Endothelial cell (in vitro differentiated cells): ENCODE results near the gene BAIAP2. TPM values are rescaled to one million over a fixed set of nuclear protein-coding genes. Genes with fewer than 3 reads are reported as not detected.
A peak's percentile ranks its signal among the peaks of the same experiment; 100 is the strongest.

ENCODE experiments used
- DNase-seq: peaks from one replicate; pipeline ENCODE4 v3.0.0; 2021; ENCODE audit warnings: low spot score
- H3K27ac Mint-ChIP-seq: one replicate; pipeline ENCODE4 v1.8.0; 2021; ENCODE audit warnings: mixed read lengths, inconsistent platforms; ENCODE audit not compliant: unreplicated experiment
- H3K27me3 Mint-ChIP-seq: one replicate; pipeline ENCODE4 v1.8.0; 2021; ENCODE audit warnings: mild to moderate bottlenecking, moderate library complexity, mixed read lengths, inconsistent platforms; ENCODE audit not compliant: unreplicated experiment
- H3K36me3 Mint-ChIP-seq: one replicate; pipeline ENCODE4 v1.8.0; 2021; ENCODE audit warnings: mild to moderate bottlenecking, low read depth, mixed read lengths, inconsistent platforms; ENCODE audit not compliant: unreplicated experiment
- H3K4me1 Mint-ChIP-seq: one replicate; pipeline ENCODE4 v1.8.0; 2021; ENCODE audit warnings: mild to moderate bottlenecking, mixed read lengths, inconsistent platforms; ENCODE audit not compliant: unreplicated experiment
- H3K4me3 Mint-ChIP-seq: one replicate; pipeline ENCODE4 v1.8.0; 2021; ENCODE audit warnings: mild to moderate bottlenecking, mixed read lengths, inconsistent platforms; ENCODE audit not compliant: unreplicated experiment
- H3K9me3 Mint-ChIP-seq: one replicate; pipeline ENCODE4 v1.8.0; 2021; ENCODE audit warnings: mixed read lengths, inconsistent platforms; ENCODE audit not compliant: unreplicated experiment
- total RNA-seq: library from RNA; stranded (reverse); fragmentation: NEBNext Ultra II Directional; extraction: Animal tissue kit (Norgen Biotek cat#: 25700); gene quantifications from one replicate; pipeline ENCODE4 v1.2.1, GENCODE V29; 2021; ENCODE audit not compliant: unreplicated experiment
- TF ChIP-seq, protein P1 (sequence below): fragments of 200-600 bp; sonication (generic); IDR thresholded peaks from one replicate; pipeline ENCODE4 v1.5.0; 2021; ENCODE audit warnings: antibody characterized with exemption; ENCODE audit not compliant: unreplicated experiment

BAIAP2 gene
- total RNA-seq, 1 donor from 2014 or later: 67.8 TPM

DNA sequence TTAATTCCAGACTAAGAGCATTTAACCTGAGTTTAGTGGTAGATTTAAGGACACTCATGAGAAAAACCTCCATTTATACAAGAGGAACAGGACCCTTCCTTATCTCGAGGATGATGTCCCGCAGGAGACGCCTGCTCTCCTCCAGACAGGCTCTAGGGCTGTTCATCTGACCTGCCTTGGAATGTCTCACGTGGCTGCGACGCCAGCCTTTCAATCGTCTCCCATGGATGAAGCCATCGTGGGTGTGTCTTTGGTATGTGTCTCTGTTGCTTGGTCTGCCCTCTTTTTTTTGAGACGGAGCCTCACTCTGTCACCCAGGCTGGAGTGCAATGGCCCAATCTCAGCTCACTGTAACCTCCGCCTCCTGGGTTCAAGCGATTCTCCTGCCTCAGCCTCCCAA lies 26.8 kb upstream of the BAIAP2 start:
- Mint-ChIP-seq H3K36me3 (peaks cover 10% of the 10 kb centered on the region), H3K4me1 (peaks cover 9% of the 10 kb centered on the region), H3K27ac (no peak overlapping the region), H3K27me3 (peaks cover 20% of the 10 kb centered on the region), H3K4me3 (no peak overlapping the region), H3K9me3 (peaks cover 11% of the 10 kb centered on the region)
- TF ChIP-seq, protein P1, sequence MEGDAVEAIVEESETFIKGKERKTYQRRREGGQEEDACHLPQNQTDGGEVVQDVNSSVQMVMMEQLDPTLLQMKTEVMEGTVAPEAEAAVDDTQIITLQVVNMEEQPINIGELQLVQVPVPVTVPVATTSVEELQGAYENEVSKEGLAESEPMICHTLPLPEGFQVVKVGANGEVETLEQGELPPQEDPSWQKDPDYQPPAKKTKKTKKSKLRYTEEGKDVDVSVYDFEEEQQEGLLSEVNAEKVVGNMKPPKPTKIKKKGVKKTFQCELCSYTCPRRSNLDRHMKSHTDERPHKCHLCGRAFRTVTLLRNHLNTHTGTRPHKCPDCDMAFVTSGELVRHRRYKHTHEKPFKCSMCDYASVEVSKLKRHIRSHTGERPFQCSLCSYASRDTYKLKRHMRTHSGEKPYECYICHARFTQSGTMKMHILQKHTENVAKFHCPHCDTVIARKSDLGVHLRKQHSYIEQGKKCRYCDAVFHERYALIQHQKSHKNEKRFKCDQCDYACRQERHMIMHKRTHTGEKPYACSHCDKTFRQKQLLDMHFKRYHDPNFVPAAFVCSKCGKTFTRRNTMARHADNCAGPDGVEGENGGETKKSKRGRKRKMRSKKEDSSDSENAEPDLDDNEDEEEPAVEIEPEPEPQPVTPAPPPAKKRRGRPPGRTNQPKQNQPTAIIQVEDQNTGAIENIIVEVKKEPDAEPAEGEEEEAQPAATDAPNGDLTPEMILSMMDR: no peak
- DNase-seq: no peak

GRCh38 chr17:81009136-81009535 lies 25.8 kb upstream of the BAIAP2 start:
- Mint-ChIP-seq H3K36me3 (peaks cover 10% of the 10 kb centered on the region), H3K4me3 (no peak overlapping the region), H3K9me3 (peaks cover 11% of the 10 kb centered on the region), H3K4me1 (peaks cover 7% of the 10 kb centered on the region), H3K27me3 (peaks cover 19% of the 10 kb centered on the region), H3K27ac (no peak overlapping the region)
- TF ChIP-seq, protein P1: no peak
- no peak for DNase-seq

GRCh38 chr17:81010935-81011334 lies 24.0 kb upstream of the BAIAP2 start:
- Mint-ChIP-seq H3K4me1 (peaks cover 3% of the 10 kb centered on the region), H3K27me3 (peaks cover 11% of the 10 kb centered on the region), H3K4me3 (peak overlapping the region; percentile 24), H3K9me3 (peaks cover 11% of the 10 kb centered on the region), H3K36me3 (peaks cover 10% of the 10 kb centered on the region), H3K27ac (no peak overlapping the region)
- DNase-seq: no peak
- TF ChIP-seq, protein P1: no peak

- Mint-ChIP-seq H3K27me3 (peaks cover 14% of the 10 kb centered on the region), H3K9me3 (peaks cover 11% of the 10 kb centered on the region), H3K27ac (peak overlapping the region; percentile 1), H3K36me3 (peaks cover 10% of the 10 kb centered on the region), H3K4me1 (peaks cover 3% of the 10 kb centered on the region), H3K4me3 (no peak overlapping the region)
- TF ChIP-seq, protein P1: no peak
- no peak for DNase-seq
Measured at GRCh38 chr17:81011951-81012350, 23.0 kb upstream of the BAIAP2 start.

- Mint-ChIP-seq H3K36me3 (peaks cover 10% of the 10 kb centered on the region), H3K27ac (no peak overlapping the region), H3K9me3 (peaks cover 11% of the 10 kb centered on the region)
Measured at GRCh38 chr17:81012574-81013447, 22.1 kb upstream of the BAIAP2 start.

More at GRCh38 chr17:81012574-81013447, 22.1 kb upstream of the BAIAP2 start:
- Mint-ChIP-seq H3K4me3 (no peak overlapping the region), H3K4me1 (peaks cover 5% of the 10 kb centered on the region), H3K27me3 (peaks cover 15% of the 10 kb centered on the region)
- TF ChIP-seq, protein P1: no peak
- no peak for DNase-seq
